ENCODE measurements around the gene SLC24A4. TPM values are rescaled to one million over a fixed set of nuclear protein-coding genes. Genes with fewer than 3 reads are reported as not detected.

The SLC24A4 gene
- polyA plus RNA-seq, 1 donor (not counting 4 experiments of a cell fraction or from before 2014, with no cell fraction given) = 0.10 TPM

- dilution Hi-C loops (cut with MboI; ENCODE audit: extremely low pct_ligation_motif_present, low sequenced_read_pairs) = no loop called here
- Histone ChIP-seq H3K9me1 (ENCODE audit: control insufficient read depth, extremely low read depth, insufficient read depth, low read length) (no peaks in the 10 kb centered on the region), H3K9me3 (ENCODE audit: control insufficient read depth, low read depth, low read length) (peaks cover 7% of the 10 kb centered on the region), H3K79me2 (ENCODE audit: control insufficient read depth, insufficient read depth, low read length) (no peaks in the 10 kb centered on the region), H4K20me1 (ENCODE audit: control insufficient read depth, extremely low read depth, insufficient read depth, low read length) (no peaks in the 10 kb centered on the region), H3K27ac (ENCODE audit: control insufficient read depth, insufficient read depth, low read length) (peak overlapping the region; percentile 51), H3K9ac (ENCODE audit: control insufficient read depth, extremely low read depth, insufficient read depth, low read length) (no peak overlapping the region), H3K4me2 (ENCODE audit: control insufficient read depth, extremely low read depth, insufficient read depth, low read depth, low read length) (peak overlapping the region; percentile 43), H3K36me3 (ENCODE audit: control insufficient read depth in 2 of 2, extremely low read depth in 1 of 2, insufficient read depth in 2 of 2, low read length in 2 of 2) (no peaks in the 10 kb centered on the region), H3K27me3 (ENCODE audit: control insufficient read depth, extremely low read depth, insufficient read depth, low read length) (no peaks in the 10 kb centered on the region), H3K4me1 (ENCODE audit: control insufficient read depth, extremely low read depth, insufficient read depth, low read length) (peaks cover 41% of the 10 kb centered on the region), H2AFZ (ENCODE audit: control insufficient read depth, low read length) (no peak overlapping the region), H3K4me3 (ENCODE audit: control insufficient read depth in 2 of 3, extremely low read depth in 1 of 3, insufficient read depth in 2 of 3, low read depth in 1 of 3, low read length in 3 of 3) (no peak overlapping the region)
- FAIRE-seq (peak; percentile 95), DNase-seq (ENCODE audit: low read depth, low spot score) (peak; percentile 72)
- no peak for TF ChIP-seq CTCF (optimal IDR thresholded peaks at IDR 0.05 in 1 of 3, IDR thresholded peaks at IDR 0.05 in 1 of 3, conservative IDR thresholded peaks at IDR 0.05 in 1 of 3; ENCODE audit: extremely low read depth in 1 of 3, insufficient read depth in 2 of 3, low read length in 3 of 3)
- no peak for TF ChIP-seq EZH2 (IDR thresholded peaks at IDR 0.05; ENCODE audit: low read length)
Observed at GRCh38 chr14:92470215-92470614, 147.2 kb downstream of the SLC24A4 start.

GRCh38 chr14:92470811-92471210 lies 147.8 kb downstream of the SLC24A4 start:
- FAIRE-seq = peak; percentile 43
- peak overlapping the region; percentile 43 for H3K4me2 ChIP-seq (ENCODE audit: control insufficient read depth, extremely low read depth, insufficient read depth, low read depth, low read length)
- H3K4me1 ChIP-seq (ENCODE audit: control insufficient read depth, extremely low read depth, insufficient read depth, low read length) = peaks cover 41% of the 10 kb centered on the region
- no peaks in the 10 kb centered on the region for H4K20me1 ChIP-seq (ENCODE audit: control insufficient read depth, extremely low read depth, insufficient read depth, low read length)
- TF ChIP-seq CTCF (optimal IDR thresholded peaks at IDR 0.05 in 1 of 3, IDR thresholded peaks at IDR 0.05 in 1 of 3, conservative IDR thresholded peaks at IDR 0.05 in 1 of 3; ENCODE audit: extremely low read depth in 1 of 3, insufficient read depth in 2 of 3, low read length in 3 of 3) = no peak
- peak overlapping the region; percentile 10 for H3K9ac ChIP-seq (ENCODE audit: control insufficient read depth, extremely low read depth, insufficient read depth, low read length)
- no peaks in the 10 kb centered on the region for H3K36me3 ChIP-seq (ENCODE audit: control insufficient read depth in 2 of 2, extremely low read depth in 1 of 2, insufficient read depth in 2 of 2, low read length in 2 of 2)
- no peaks in the 10 kb centered on the region for H3K27me3 ChIP-seq (ENCODE audit: control insufficient read depth, extremely low read depth, insufficient read depth, low read length)
- H3K4me3 ChIP-seq (ENCODE audit: control insufficient read depth in 2 of 3, extremely low read depth in 1 of 3, insufficient read depth in 2 of 3, low read depth in 1 of 3, low read length in 3 of 3) = no peak overlapping the region
- H2AFZ ChIP-seq (ENCODE audit: control insufficient read depth, low read length) = no peak overlapping the region
- no peaks in the 10 kb centered on the region for H3K9me1 ChIP-seq (ENCODE audit: control insufficient read depth, extremely low read depth, insufficient read depth, low read length)
- no peaks in the 10 kb centered on the region for H3K79me2 ChIP-seq (ENCODE audit: control insufficient read depth, insufficient read depth, low read length)
- dilution Hi-C loops (cut with MboI; ENCODE audit: extremely low pct_ligation_motif_present, low sequenced_read_pairs) = no loop called here
- peak overlapping the region; percentile 51 for H3K27ac ChIP-seq (ENCODE audit: control insufficient read depth, insufficient read depth, low read length)
- DNase-seq (ENCODE audit: low read depth, low spot score) = no peak
- peaks cover 7% of the 10 kb centered on the region for H3K9me3 ChIP-seq (ENCODE audit: control insufficient read depth, low read depth, low read length)
